Ascending aorta (tissue), 2 donors: ENCODE results near the gene HDGFL3. TPM values are rescaled to one million over a fixed set of nuclear protein-coding genes. Genes with fewer than 3 reads are reported as not detected.
"Not testable (repeated sequence)": the region's sequence is repeated elsewhere in the genome, so short reads cannot be mapped to it uniquely, and the experiment has no call there.

Source experiments
- DNase-seq, 2 donors: peaks; one replicate each; pipeline ENCODE4 v3.0.0-alpha.2; 2019; ENCODE audit warnings: low spot score in 2 of 2
- H3K27ac ChIP-seq, 2 donors: fragments of 200-600 bp; sonication (generic); one replicate each; pipeline ENCODE4 v1.5.1; 2016 to 2017; ENCODE audit warnings: mild to moderate bottlenecking in 1 of 2
- H3K27me3 ChIP-seq: fragments of 200-600 bp; sonication (generic); one replicate; pipeline ENCODE4 v1.5.1; 2017
- H3K36me3 ChIP-seq, 2 donors: fragments of 200-600 bp; sonication (generic); one replicate each; pipeline ENCODE4 v1.5.1; 2016
- H3K4me1 ChIP-seq, 2 donors: fragments of 200-600 bp; sonication (generic); one replicate each; pipeline ENCODE4 v1.5.1; 2016 to 2017; ENCODE audit warnings: mild to moderate bottlenecking in 1 of 2
- H3K4me3 ChIP-seq, 2 donors: fragments of 200-600 bp; sonication (generic); one replicate each; pipeline ENCODE4 v1.5.1; 2016 to 2017; ENCODE audit warnings: mild to moderate bottlenecking in 1 of 2
- H3K9me3 ChIP-seq, 2 donors: fragments of 200-600 bp; sonication (generic); one replicate each; pipeline ENCODE4 v1.5.1; 2016
- CTCF ChIP-seq, 3 experiments: fragments of 200-600 bp in 2 of 3; fragments of 450-650 bp in 1 of 3; sonication (generic) in 2 of 3; IDR thresholded peaks; one replicate each; pipeline ENCODE4 v1.5.1; 2016 to 2019; ENCODE audit warnings: antibody characterized with exemption in 3 of 3, mild to moderate bottlenecking in 1 of 3, moderate library complexity in 1 of 3
- intact Hi-C: fragments of 100-400 bp; cut with DNase I; formaldehyde crosslinking; loops from one replicate; pipeline ENCODE4 v1.15.1; 2023
- total RNA-seq: library from RNA; depleted of rRNA; stranded (reverse); fragments of >200 nt; gene quantifications from one replicate; pipeline ENCODE4 v1.1.0, GENCODE V29; 2016

The HDGFL3 gene
- total RNA-seq, 1 donor from 2014 or later = 20.8 TPM

GRCh38 chr15:83178869-83179325 lies 28.7 kb downstream of the HDGFL3 start:
- no peak for TF ChIP-seq CTCF (IDR thresholded peaks at IDR 0.05)
- intact Hi-C loops = no loop called here
- Histone ChIP-seq H3K27me3 (no peaks in the 10 kb centered on the region), H3K4me1 (no peaks in the 10 kb centered on the region), H3K9me3 (no peaks in the 10 kb centered on the region), H3K36me3 (no peaks in the 10 kb centered on the region), H3K4me3 (no peak overlapping the region), H3K27ac (no peak overlapping the region)
- DNase-seq = no peak

- no peaks in the 10 kb centered on the region for H3K27me3 ChIP-seq
Observed at GRCh38 chr15:83178390-83178789, 29.2 kb downstream of the HDGFL3 start.

GRCh38 chr15:83174891-83175290 lies 32.7 kb downstream of the HDGFL3 start:
- no peak for TF ChIP-seq CTCF (IDR thresholded peaks at IDR 0.05)
- intact Hi-C loops = no loop called here
- H3K27me3 ChIP-seq = no peaks in the 10 kb centered on the region

More at GRCh38 chr15:83178390-83178789, 29.2 kb downstream of the HDGFL3 start:
- Histone ChIP-seq H3K36me3 (no peaks in the 10 kb centered on the region), H3K4me3 (no peak overlapping the region), H3K4me1 (no peaks in the 10 kb centered on the region), H3K27ac (no peak overlapping the region), H3K9me3 (no peaks in the 10 kb centered on the region)
- DNase-seq = no peak
- intact Hi-C loops = no loop called here
- no peak for TF ChIP-seq CTCF (IDR thresholded peaks at IDR 0.05)

GRCh38 chr15:83170474-83171165 lies 37.0 kb downstream of the HDGFL3 start:
- TF ChIP-seq CTCF (IDR thresholded peaks at IDR 0.05) = no peak
- no peaks in the 10 kb centered on the region for H3K27me3 ChIP-seq
- no peak overlapping the region for H3K4me3 ChIP-seq
- peaks cover 3 to 33% of the 10 kb centered on the region in 2 donors for H3K9me3 ChIP-seq
- intact Hi-C loops = no loop called here
- H3K27ac ChIP-seq = no peak overlapping the region
- H3K4me1 ChIP-seq = no peaks in the 10 kb centered on the region
- DNase-seq = no peak
- no peaks in the 10 kb centered on the region for H3K36me3 ChIP-seq

More at GRCh38 chr15:83174891-83175290, 32.7 kb downstream of the HDGFL3 start:
- H3K4me1 ChIP-seq = no peaks in the 10 kb centered on the region
- H3K27ac ChIP-seq = no peak overlapping the region
- no peak for DNase-seq
- no peaks in the 10 kb centered on the region for H3K36me3 ChIP-seq
- no peak overlapping the region for H3K4me3 ChIP-seq
- H3K9me3 ChIP-seq = no peaks in the 10 kb centered on the region

- H3K27me3 ChIP-seq, H3K27ac ChIP-seq, H3K36me3 ChIP-seq, intact Hi-C loops, H3K4me1 ChIP-seq, DNase-seq, H3K4me3 ChIP-seq: not testable (repeated sequence)
- peaks cover 3 to 43% of the 10 kb centered on the region in 2 donors for H3K9me3 ChIP-seq
Observed at GRCh38 chr15:83169576-83169975, 38.0 kb downstream of the HDGFL3 start.

GRCh38 chr15:83166830-83167229 lies 40.8 kb downstream of the HDGFL3 start:
- peaks cover 0 to 10% of the 10 kb centered on the region in 2 donors for H3K36me3 ChIP-seq
- H3K9me3 ChIP-seq = peaks cover 3 to 43% of the 10 kb centered on the region in 2 donors
- DNase-seq = no peak
- no peak overlapping the region for H3K27ac ChIP-seq
- intact Hi-C loops = no loop called here
- no peak overlapping the region for H3K4me3 ChIP-seq
- no peaks in the 10 kb centered on the region for H3K4me1 ChIP-seq
- no peaks in the 10 kb centered on the region for H3K27me3 ChIP-seq
- no peak for TF ChIP-seq CTCF (IDR thresholded peaks at IDR 0.05)
